HepG2 (cell line): ENCODE measurements around the gene ST6GALNAC2. TPM values are rescaled to one million over a fixed set of nuclear protein-coding genes. Genes with fewer than 3 reads are reported as not detected.

Experiments
- ARHGAP35 ChIP-seq: sonication (generic); formaldehyde crosslinking; IDR thresholded peaks from 2 replicates; pipeline ENCODE4 v1.9.0; 2022; ENCODE audit warnings: mild to moderate bottlenecking, inconsistent platforms, moderate library complexity, missing genetic modification reagents, borderline replicate concordance
- FOXA1 ChIP-seq, 2 experiments: fragments of 450-650 bp in 1 of 2; sonication (generic) in 1 of 2; formaldehyde crosslinking in 1 of 2; IDR thresholded peaks; 2 replicates each; pipeline versions ENCODE4 v1.4.0 to v1.6.1; 2016 to 2020; ENCODE audit warnings: missing genetic modification reagents in 1 of 2
- HNRNPK ChIP-seq: fragments of 200-400 bp; formaldehyde crosslinking; IDR thresholded peaks from 2 replicates; pipeline ENCODE4 v1.6.1; 2018; ENCODE audit warnings: low read length, low read depth, moderate library complexity, mild to moderate bottlenecking; ENCODE audit not compliant: poor library complexity, severe bottlenecking
- IRF2 ChIP-seq: IDR thresholded peaks from 2 replicates; pipeline ENCODE4 v1.6.1; 2018; ENCODE audit warnings: missing genetic modification reagents, missing compliant biosample characterization
- KLF15 ChIP-seq: sonication (generic); formaldehyde crosslinking; IDR thresholded peaks from 2 replicates; pipeline ENCODE4 v1.8.1; 2023; ENCODE audit warnings: borderline replicate concordance, mild to moderate bottlenecking, inconsistent platforms, missing genetic modification reagents, mixed read lengths
- LCORL ChIP-seq, 2 experiments: fragments of 450-650 bp in 1 of 2; sonication (generic) in 1 of 2; formaldehyde crosslinking in 1 of 2; IDR thresholded peaks; 2 replicates each; pipeline versions ENCODE4 v1.5.0 to v1.6.1; 2017 to 2020; ENCODE audit warnings: antibody characterized with exemption in 1 of 2, missing genetic modification reagents in 1 of 2
- MTF1 ChIP-seq: sonication (generic); formaldehyde crosslinking; IDR thresholded peaks from 2 replicates; pipeline ENCODE4 v1.5.0; 2020; ENCODE audit warnings: missing genetic modification reagents
- NFRKB ChIP-seq: fragments of 450-650 bp; IDR thresholded peaks from 2 replicates; pipeline ENCODE4 v1.6.1; 2017
- NFYB ChIP-seq: sonication (generic); formaldehyde crosslinking; IDR thresholded peaks from 2 replicates; pipeline ENCODE4 v1.4.0; 2020; ENCODE audit warnings: missing genetic modification reagents
- NR2C2 ChIP-seq: sonication (generic); formaldehyde crosslinking; IDR thresholded peaks from 2 replicates; pipeline ENCODE4 v1.4.0; 2020; ENCODE audit warnings: missing genetic modification reagents, mild to moderate bottlenecking, moderate library complexity, borderline replicate concordance
- RFXANK ChIP-seq: IDR thresholded peaks from 2 replicates; pipeline ENCODE4 v1.6.1; 2016
- SMAD1 ChIP-seq: sonication (generic); formaldehyde crosslinking; IDR thresholded peaks from 2 replicates; pipeline ENCODE4 v1.4.0; 2020; ENCODE audit warnings: missing genetic modification reagents, low read depth, mild to moderate bottlenecking, borderline replicate concordance
- ZBTB10 ChIP-seq: sonication (generic); formaldehyde crosslinking; IDR thresholded peaks from 2 replicates; pipeline ENCODE4 v1.4.0; 2020; ENCODE audit warnings: missing genetic modification reagents, borderline replicate concordance
- ZC3H4 ChIP-seq: sonication (generic); formaldehyde crosslinking; IDR thresholded peaks from 2 replicates; pipeline ENCODE4 v1.4.0; 2020; ENCODE audit warnings: missing genetic modification reagents, borderline replicate concordance
- ZMAT3 ChIP-seq: sonication (generic); formaldehyde crosslinking; conservative IDR thresholded peaks from 2 replicates; pipeline ENCODE4 v1.7.0; 2021; ENCODE audit warnings: missing genetic modification reagents
- ZNF335 ChIP-seq: sonication (generic); formaldehyde crosslinking; IDR thresholded peaks from 2 replicates; pipeline ENCODE4 v1.4.0; 2020; ENCODE audit warnings: missing genetic modification reagents
- ZNF546 ChIP-seq: sonication (generic); formaldehyde crosslinking; conservative IDR thresholded peaks from 2 replicates; pipeline ENCODE4 v1.8.1; 2023; ENCODE audit warnings: mild to moderate bottlenecking, missing genetic modification reagents
- ZNF556 ChIP-seq: sonication (generic); formaldehyde crosslinking; IDR thresholded peaks from 2 replicates; pipeline ENCODE4 v1.4.0; 2020; ENCODE audit warnings: mild to moderate bottlenecking, missing genetic modification reagents, borderline replicate concordance
- ZNF563 ChIP-seq: sonication (generic); formaldehyde crosslinking; IDR thresholded peaks from 2 replicates; pipeline ENCODE4 v1.8.0; 2022; ENCODE audit warnings: mild to moderate bottlenecking, moderate library complexity, missing genetic modification reagents
- ZNF772 ChIP-seq: sonication (generic); formaldehyde crosslinking; IDR thresholded peaks from 2 replicates; pipeline ENCODE4 v1.5.0; 2020; ENCODE audit warnings: mild to moderate bottlenecking, missing genetic modification reagents
- ZZZ3 ChIP-seq: sonication (generic); formaldehyde crosslinking; IDR thresholded peaks from 2 replicates; pipeline ENCODE4 v1.4.0; 2020; ENCODE audit warnings: missing genetic modification reagents, mild to moderate bottlenecking, borderline replicate concordance
- polyA plus RNA-seq, 8 experiments: library from polyadenylated mRNA; depleted of rRNA in 3 of 8; stranded (reverse) in 7 of 8; unstranded in 1 of 8; fragments of >200 nt; fragmentation: Illumina TruSeq in 4 of 8; extraction: Trizol in 4 of 8; gene quantifications; 2 replicates each; pipeline versions ENCODE4 v1.2.1 to v1.2.3, GENCODE V29; 2011 to 2016; ENCODE audit warnings: low read depth in 4 of 8, missing spikeins in 1 of 8, mixed read lengths in 1 of 8; ENCODE audit not compliant: insufficient read depth in 1 of 8
- total RNA-seq, 5 experiments: library from RNA; depleted of rRNA; stranded (reverse); fragments of >200 nt; fragmentation: Illumina TruSeq; extraction: Trizol; gene quantifications; 2 replicates each; pipeline ENCODE4 v1.2.3, GENCODE V29; 2016; ENCODE audit warnings: low read depth in 1 of 5
- TF ChIP-seq, protein P1 (sequence below): sonication (generic); formaldehyde crosslinking; IDR thresholded peaks from 2 replicates; pipeline ENCODE4 v1.5.0; 2020; ENCODE audit warnings: mild to moderate bottlenecking, missing genetic modification reagents
- TF ChIP-seq, protein P2 (sequence below): sonication (generic); formaldehyde crosslinking; IDR thresholded peaks from 2 replicates; pipeline ENCODE4 v1.4.0; 2020; ENCODE audit warnings: mild to moderate bottlenecking, missing genetic modification reagents

ST6GALNAC2 gene
- total and polyA plus RNA-seq, 2 of the 13 experiments (the other 11 are each of a cell fraction or from before 2014, with no cell fraction given) = 0.12 to 0.49 TPM

GRCh38 chr17:76523084-76524037, 62.3 kb downstream of the ST6GALNAC2 start (continued):
- TF ChIP-seq FOXA1 (IDR thresholded peaks at IDR 0.05) = no peak
- TF ChIP-seq FOXA1 (CRISPR knock-in tag; IDR thresholded peaks at IDR 0.05) = peak; percentile 42; the same call in 1 of the 2 replicates
- 0 out of 2 replicates have a peak, but pooled peaks have one; percentile 72 for TF ChIP-seq ZBTB10
- TF ChIP-seq, protein P1, sequence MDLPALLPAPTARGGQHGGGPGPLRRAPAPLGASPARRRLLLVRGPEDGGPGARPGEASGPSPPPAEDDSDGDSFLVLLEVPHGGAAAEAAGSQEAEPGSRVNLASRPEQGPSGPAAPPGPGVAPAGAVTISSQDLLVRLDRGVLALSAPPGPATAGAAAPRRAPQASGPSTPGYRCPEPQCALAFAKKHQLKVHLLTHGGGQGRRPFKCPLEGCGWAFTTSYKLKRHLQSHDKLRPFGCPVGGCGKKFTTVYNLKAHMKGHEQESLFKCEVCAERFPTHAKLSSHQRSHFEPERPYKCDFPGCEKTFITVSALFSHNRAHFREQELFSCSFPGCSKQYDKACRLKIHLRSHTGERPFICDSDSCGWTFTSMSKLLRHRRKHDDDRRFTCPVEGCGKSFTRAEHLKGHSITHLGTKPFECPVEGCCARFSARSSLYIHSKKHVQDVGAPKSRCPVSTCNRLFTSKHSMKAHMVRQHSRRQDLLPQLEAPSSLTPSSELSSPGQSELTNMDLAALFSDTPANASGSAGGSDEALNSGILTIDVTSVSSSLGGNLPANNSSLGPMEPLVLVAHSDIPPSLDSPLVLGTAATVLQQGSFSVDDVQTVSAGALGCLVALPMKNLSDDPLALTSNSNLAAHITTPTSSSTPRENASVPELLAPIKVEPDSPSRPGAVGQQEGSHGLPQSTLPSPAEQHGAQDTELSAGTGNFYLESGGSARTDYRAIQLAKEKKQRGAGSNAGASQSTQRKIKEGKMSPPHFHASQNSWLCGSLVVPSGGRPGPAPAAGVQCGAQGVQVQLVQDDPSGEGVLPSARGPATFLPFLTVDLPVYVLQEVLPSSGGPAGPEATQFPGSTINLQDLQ (CRISPR knock-in tag) = peak; percentile 77; the same call in 1 of the 2 replicates
- no peak for TF ChIP-seq SMAD1
- TF ChIP-seq HNRNPK = no peak
- TF ChIP-seq NFYB (CRISPR knock-in tag) = 0 out of 2 replicates have a peak, but pooled peaks have one; percentile 23
- TF ChIP-seq ZMAT3 = no peak; the same call in 1 of the 2 replicates
- TF ChIP-seq KLF15 (CRISPR knock-in tag) = no peak
- 0 out of 2 replicates have a peak, but pooled peaks have one; percentile 50 for TF ChIP-seq ZNF335 (CRISPR knock-in tag)
- peak; percentile 80 for TF ChIP-seq IRF2 (CRISPR knock-in tag)
- no peak for TF ChIP-seq ZNF563 (CRISPR knock-in tag)
- peak; percentile 76; the same call in 1 of the 2 replicates for TF ChIP-seq ZNF556 (CRISPR knock-in tag)
- no peak for TF ChIP-seq ARHGAP35 (CRISPR knock-in tag)
- TF ChIP-seq, protein P2, sequence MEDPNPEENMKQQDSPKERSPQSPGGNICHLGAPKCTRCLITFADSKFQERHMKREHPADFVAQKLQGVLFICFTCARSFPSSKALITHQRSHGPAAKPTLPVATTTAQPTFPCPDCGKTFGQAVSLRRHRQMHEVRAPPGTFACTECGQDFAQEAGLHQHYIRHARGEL (CRISPR knock-in tag) = no peak; the same call in 1 of the 2 replicates
- TF ChIP-seq NFRKB = no peak
- TF ChIP-seq ZNF546 (CRISPR knock-in tag) = 0 out of 2 replicates have a peak, but pooled peaks have one; percentile 49
- 0 out of 2 replicates have a peak, but pooled peaks have one; percentile 13 for TF ChIP-seq NR2C2 (CRISPR knock-in tag)
- no peak for TF ChIP-seq ZC3H4 (CRISPR knock-in tag)
- TF ChIP-seq ZNF772 (CRISPR knock-in tag) = peak; percentile 91; the same call in 1 of the 2 replicates
- no peak for TF ChIP-seq LCORL (IDR thresholded peaks at IDR 0.05)
- TF ChIP-seq LCORL (CRISPR knock-in tag; IDR thresholded peaks at IDR 0.05) = peak; percentile 82
- TF ChIP-seq MTF1 (CRISPR knock-in tag) = no peak
- TF ChIP-seq RFXANK (CRISPR knock-in tag) = 0 out of 2 replicates have a peak, but pooled peaks have one; percentile 67
- TF ChIP-seq ZZZ3 (CRISPR knock-in tag) = 0 out of 2 replicates have a peak, but pooled peaks have one; percentile 26
